HG03565 (cell line): ENCODE measurements around the gene TM4SF20.
"Not testable (repeated sequence)": the region's sequence is repeated elsewhere in the genome, so short reads cannot be mapped to it uniquely, and the experiment has no call there.

Source experiments
- ATAC-seq: cut with Tn5 transposase; IDR thresholded peaks from one replicate; pipeline ENCODE4 v1.9.1; 2021; ENCODE audit warnings: mild to moderate bottlenecking, moderate library complexity; ENCODE audit not compliant: unreplicated experiment

The TM4SF20 gene

DNA sequence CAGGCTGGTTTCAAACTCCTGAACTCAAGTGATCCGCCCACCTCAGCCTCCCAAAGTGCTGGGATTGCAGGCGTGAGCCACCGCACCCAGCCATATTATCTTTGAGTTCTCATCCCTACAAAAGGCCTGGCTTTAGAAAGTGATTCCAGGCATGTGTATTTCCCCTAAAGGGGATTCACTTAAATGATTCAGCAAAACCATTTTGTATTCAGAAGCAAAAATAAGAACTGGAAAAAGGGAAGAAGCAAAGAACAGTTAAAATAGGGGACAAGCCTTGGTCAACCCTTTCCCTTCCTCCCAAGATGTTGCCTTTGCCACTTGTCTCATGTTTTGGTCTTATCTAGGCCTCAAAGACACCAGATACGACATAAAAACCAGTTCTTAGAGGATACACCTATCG, 10.5 kb downstream of the TM4SF20 start:
- no peak for ATAC-seq

GRCh38 chr2:227367427-227367795, 11.7 kb downstream of the TM4SF20 start:
- no peak for ATAC-seq

DNA sequence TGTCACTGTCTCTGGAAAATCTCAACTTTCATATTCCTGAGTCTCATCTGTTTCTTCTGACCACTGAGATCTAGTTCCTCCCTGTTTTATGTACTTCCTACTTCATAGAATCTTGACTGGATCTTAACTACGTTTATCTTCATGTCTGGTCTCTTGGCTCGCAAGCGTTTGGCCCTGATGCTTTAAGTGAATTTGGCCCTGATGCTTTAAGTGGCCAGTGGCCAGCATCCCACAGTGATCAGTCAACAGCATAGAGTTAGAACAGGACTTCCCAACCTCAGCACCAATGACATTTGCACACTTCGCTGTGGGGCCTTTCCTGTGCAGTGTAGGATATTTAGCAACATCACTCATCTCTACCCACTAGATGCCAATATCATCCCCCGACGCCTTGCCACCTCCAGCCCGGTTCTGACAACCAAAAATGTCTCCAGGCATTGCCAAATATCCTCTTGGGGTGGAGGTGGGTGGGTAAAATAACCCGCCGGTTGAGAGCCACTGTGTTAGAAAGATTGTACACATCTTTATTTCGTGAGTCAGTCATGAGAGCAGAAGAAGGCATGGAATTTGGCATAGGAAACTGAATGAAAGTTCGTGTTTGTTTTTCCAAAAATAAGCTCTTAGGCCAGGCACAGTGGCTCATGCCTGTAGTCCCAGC, 12.2 kb downstream of the TM4SF20 start:
- no peak for ATAC-seq

DNA sequence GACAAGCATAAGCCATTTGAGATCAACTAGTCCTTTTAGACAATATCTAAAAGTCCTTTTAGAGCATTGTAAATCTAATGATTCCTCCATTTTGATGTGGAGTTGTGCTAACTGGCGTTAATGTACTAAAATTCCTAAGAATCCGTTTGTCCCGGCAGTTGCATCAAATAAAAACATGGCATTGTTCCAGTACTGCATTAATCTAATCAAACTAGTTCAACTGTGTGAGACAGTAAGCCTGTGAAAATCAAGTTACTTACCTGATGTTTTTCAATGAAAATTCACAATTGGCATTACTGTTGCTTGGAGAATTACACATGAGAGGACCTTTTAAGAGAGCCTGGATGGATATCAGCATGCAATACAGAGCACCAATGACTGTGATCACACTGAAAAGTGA, 13.3 kb downstream of the TM4SF20 start:
- no peak for ATAC-seq

DNA sequence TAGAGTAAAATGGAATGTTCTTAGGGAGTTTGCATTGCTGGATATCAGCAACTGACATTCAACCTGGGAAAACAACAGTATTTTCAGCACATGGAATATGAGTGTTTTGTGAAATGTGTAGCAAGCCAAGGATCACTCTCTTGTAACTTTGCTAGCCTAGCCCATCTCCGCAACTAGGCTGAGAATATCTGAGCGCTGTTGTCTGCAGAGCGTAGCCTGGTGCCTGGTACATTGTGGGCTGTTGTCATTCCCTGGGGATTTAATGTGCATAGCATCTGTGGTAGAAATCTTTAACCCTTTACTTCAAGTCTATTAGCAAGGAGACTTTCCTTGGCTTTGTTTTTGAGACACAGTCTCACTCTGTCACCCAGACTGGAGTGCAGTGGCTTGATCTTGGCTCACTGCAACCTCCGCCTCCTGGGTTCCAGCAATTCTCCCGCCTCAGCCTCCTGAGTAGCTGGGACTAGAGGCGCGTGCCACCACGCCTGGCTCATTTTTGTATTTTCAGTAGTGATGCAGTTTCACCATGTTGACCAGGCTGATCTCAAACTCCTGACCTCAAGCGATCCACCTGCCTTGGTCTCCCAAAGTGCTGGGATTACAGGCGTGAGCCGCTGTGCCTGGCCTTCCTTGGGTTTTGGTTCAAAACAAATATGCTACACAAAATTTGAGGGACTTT, 14.4 kb downstream of the TM4SF20 start:
- not testable (repeated sequence) for ATAC-seq

DNA sequence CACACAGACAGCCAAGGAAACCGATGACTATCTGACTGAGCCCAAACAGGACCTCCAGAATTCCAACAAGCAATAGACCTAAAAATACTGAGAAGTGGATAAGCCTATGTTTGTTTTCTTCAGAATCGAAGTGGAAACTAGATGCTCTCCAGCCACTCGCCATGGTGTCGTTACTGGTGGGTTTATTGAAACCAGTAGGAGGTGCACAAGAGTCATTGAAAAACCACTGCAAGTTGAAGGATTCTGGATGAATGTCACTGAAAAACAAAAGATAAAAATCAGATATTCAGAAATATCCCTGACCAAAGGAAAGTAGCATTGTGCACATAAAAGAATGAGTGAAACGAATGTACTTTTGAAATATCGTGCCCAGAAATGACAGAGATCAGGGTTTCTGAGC, 15.3 kb downstream of the TM4SF20 start:
- ATAC-seq: no peak

DNA sequence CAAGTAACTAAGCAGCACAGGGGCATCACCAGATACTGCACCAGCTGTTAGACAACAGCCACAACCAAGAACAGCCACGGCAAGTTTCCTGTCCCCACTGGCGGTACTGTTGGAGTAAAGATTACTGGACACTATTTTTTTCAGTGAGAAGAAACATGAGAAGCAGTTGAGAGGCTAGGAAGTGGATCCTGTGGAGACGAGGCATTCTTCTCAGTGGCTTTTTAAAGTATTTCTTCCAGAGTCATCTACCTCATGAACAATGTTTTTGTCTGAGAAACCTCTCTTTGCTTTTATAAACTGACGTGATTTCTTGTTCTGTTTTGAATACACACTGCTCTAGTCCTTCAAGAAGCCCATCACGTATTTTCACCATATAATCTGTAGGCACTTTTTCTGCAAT, 18.8 kb downstream of the TM4SF20 start:
- ATAC-seq: no peak

- ATAC-seq: peak; percentile 71
Measured at GRCh38 chr2:227351639-227352038, 27.5 kb downstream of the TM4SF20 start.

GRCh38 chr2:227349989-227350612, 29.0 kb downstream of the TM4SF20 start:
- ATAC-seq: no peak

GRCh38 chr2:227348324-227348723, 30.8 kb downstream of the TM4SF20 start:
- ATAC-seq: no peak

- ATAC-seq: no peak
Measured at GRCh38 chr2:227347117-227347516, 32.0 kb downstream of the TM4SF20 start.

- no peak for ATAC-seq
Measured at GRCh38 chr2:227344231-227344630, 34.9 kb downstream of the TM4SF20 start.

- ATAC-seq: no peak
Measured at GRCh38 chr2:227341553-227341952, 37.6 kb downstream of the TM4SF20 start.

DNA sequence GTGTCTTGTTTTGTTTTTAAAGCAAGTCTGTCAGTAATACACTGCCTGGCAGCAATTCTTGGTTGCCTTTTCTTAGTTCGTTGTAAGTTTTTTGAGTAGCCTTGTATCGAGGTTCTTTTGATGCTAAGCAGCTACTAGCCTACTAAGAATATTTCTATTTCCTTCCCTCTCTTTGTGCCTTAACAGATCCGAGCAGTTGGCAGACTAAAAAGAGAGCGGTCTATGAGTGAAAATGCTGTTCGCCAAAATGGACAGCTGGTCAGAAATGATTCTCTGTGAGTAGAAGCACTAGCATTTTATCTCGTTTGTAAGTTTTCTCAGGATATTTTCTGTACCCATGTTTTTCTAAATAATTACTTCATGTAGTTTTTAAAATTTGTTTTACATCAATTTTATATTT, 39.0 kb downstream of the TM4SF20 start:
- ATAC-seq: no peak

DNA sequence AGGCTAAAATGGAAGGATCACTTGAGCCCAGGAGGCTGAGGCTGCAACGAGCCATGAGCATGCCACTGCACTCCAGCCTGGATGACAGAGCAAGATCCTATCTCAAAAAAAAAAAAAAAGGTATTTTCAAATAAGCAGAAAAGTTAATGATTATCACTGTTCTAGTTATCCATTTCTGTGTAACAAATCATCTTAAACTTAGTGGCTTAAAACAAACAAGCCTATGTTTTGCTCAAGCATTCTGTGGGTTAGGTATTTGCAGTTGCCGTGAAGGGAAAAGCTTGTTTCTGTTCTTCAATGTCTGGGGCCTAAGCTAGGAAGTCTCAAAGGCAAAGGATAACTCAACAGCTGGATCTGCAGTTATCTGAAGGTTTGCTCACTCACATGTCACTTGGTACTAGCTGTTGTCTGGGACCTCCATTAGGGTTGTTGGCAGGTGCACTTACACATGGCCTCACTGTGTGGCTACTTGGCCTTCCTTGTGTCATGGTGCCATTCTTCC, 40.0 kb downstream of the TM4SF20 start:
- ATAC-seq: no peak

- ATAC-seq: no peak
Measured at GRCh38 chr2:227337442-227337841, 41.7 kb downstream of the TM4SF20 start.

- no peak for ATAC-seq
Measured at GRCh38 chr2:227335713-227336112, 43.4 kb downstream of the TM4SF20 start.

- no peak for ATAC-seq
Measured at GRCh38 chr2:227326783-227327182, 52.3 kb downstream of the TM4SF20 start.

GRCh38 chr2:227325839-227326195, 53.3 kb downstream of the TM4SF20 start:
- no peak for ATAC-seq

GRCh38 chr2:227324995-227325838, 53.9 kb downstream of the TM4SF20 start, which contains the start of gene MFF:
MFF (plus strand) TSS chr2:227325251; CDS start chr2:227330666, 5,415 bp downstream.
- ATAC-seq: peak; percentile 97

DNA sequence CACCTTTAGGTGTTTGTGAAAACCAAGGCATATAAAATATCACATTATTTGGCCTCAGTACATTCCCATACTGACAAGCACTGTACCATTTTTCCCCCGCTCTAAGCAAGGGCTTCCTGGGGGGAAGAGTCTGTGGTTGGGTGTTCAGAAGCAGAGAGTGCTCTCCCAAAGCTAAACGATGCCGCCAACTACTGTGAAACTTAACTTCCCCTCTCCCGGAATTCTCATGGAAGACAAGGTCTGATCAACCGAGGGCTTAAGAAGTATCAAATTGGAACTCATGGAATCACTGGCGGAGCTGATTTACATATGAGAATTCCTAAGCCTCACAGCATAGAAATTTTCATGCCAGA, 54.5 kb downstream of the TM4SF20 start:
- ATAC-seq: peak; percentile 2
